GM18505 (cell line): ENCODE measurements around the gene TMEM218.
"Not testable (repeated sequence)": the region's sequence is repeated elsewhere in the genome, so short reads cannot be mapped to it uniquely, and the experiment has no call there.

ENCODE experiments used
- ATAC-seq: cut with Tn5 transposase; IDR thresholded peaks from one replicate; pipeline ENCODE4 v1.9.1; 2021; ENCODE audit not compliant: unreplicated experiment
- POLR2A ChIP-seq: IDR thresholded peaks from 4 replicates; pipeline ENCODE4 v1.6.1; 2011; ENCODE audit warnings: borderline replicate concordance; ENCODE audit not compliant: insufficient read depth, insufficient read length; ENCODE audit errors: extremely low read depth

The TMEM218 gene

DNA sequence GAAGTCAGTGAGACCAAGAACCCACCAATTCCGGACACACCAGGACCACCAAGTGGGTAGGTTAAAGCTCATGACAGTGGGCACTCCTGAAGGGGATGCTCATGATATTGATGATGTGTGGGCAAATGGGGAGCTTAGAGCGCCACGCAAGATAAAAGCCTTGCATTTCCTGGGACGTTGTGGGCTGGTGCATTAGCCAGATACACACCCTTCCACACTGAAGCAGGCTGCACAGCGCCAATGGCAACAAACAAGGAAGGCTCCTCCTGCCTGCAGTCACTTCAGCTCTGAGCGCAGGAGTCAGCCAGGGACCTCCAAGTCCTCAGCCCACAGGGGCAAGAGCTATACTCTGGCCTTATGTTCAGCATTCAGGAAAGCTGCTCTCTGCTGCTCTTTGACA is 20.6 kb downstream of the TMEM218 start:
- TF ChIP-seq POLR2A, result no peak
- no peak for ATAC-seq

DNA sequence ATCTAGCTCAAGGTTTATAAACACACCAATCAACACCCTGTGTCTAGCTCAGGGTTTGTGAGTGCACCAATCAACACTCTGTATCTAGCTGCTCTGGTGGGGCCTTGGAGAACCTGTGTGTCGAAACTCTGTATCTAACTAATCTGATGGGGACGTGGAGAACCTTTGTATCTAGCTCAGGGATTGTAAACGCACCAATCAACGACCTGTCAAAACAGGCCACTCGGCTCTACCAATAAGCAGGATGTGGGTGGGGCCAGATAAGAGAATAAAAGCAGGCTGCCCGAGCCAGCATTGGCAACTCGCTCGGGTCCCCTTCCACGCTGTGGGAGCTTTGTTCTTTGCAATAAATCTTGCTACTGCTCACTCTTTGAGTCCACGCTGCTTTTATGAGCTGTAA is 21.3 kb downstream of the TMEM218 start:
- not testable (repeated sequence) for ATAC-seq

DNA sequence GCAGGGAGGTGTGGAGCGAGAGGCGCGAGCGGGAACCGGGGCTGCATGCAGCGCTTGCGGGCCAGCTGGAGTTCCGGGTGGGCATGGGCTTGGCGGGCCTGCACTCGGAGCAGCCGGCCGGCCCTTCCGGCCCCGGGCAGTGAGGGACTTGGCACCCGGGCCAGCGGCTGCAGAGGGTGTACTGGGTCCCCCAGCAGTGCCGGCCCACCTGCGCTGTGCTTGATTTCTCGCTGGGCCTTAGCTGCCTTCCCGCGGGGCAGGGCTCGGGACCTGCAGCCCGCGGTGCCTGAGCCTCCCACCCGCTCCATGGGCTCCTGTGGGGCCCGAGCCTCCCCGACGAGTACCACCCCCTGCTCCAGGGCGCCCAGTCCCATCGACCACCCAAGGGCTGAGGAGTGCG is 21.9 kb downstream of the TMEM218 start:
- not testable (repeated sequence) for ATAC-seq

DNA sequence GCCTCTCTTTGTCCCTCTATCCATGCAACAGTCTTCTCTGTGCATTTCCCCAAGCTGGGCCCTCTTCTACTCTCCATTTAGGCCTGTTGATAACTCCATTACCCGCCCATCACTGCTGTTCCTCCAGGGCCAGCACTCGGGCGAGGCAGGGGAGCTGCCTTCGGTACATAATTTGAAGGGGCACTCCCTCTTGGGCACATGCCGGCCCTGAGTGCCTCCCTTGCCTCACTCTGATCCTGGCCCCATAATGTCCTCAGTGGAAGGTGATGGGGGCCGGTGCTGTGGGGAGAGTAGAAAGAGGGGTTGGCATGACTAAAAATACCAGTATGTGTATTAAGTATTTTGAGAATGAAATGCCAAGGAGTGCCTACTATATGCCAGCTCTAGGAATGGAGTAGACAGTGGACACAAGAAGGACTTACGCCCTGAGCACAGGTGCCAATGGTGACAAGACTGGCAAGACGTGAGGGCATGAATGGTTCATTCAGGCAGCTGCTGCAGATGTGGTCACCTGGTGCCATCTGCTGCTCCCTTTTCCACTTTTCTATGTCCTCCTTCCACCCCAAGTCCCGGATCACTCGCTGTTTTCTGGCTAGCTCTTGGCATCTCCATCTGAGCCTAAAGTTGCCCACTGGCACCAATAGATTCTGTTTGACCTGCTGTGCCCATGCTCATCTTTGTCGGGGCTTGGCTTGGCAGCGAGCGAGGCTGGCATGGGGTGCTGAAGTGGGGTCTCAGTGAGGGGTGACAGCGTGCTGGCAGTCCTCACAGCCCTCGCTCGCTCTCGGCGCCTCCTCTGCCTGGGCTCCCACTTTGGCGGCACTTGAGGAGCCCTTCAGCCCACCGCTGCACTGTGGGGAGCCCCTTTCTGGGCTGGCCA is 22.6 kb downstream of the TMEM218 start:
- ATAC-seq, result no peak
- no peak for TF ChIP-seq POLR2A

DNA sequence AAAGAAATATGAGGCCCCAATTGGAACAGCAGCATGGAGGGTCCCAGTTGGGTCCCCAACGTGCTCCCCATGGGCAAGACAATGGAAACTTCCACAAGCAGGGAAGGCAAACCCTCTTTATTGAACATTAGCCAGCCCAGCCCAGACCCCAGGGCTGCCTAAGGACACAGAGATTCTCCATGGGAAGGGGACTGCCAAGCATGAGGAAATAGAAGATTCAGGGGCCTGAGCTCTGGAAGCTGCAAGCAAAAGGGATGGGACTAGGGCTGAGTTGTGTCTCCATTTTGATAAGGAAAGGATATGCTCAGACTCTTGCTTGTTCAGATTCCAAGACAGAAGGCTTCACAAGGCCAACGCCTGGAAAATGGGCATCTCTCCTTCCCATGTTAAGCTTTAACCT is 23.3 kb downstream of the TMEM218 start:
- no peak for TF ChIP-seq POLR2A
- no peak for ATAC-seq

DNA sequence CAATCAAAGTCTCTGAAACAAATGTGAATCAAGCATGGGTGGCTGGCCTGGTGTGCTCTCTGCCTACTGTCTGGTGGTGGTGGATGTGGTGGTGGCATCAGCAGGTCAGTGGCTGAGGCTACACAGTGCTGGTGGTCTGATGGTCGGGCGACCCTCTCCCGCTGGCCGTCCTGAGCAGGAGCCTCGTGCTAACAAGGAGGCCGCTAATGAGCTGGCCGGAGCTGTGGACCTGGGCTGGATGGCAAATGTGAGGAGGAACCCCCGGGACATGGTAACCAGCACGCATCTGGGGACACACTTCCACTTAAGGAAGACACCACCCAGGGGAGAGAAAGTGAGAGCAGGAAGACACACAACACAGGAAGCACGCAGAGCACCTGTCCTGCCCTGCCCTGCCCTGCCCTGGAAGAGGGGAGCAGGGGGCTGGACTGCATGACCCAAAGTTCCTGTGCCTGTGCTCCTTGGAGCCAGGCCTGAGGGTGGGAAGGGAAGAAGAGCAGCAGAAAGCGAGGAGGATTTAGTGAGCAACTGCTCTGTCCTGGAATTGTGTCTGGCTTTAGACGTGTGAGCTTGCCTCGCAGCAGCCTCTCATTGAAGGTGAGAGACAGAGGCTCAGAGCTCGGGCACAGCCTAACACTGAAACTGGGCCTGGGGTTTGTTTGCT is 24.7 kb downstream of the TMEM218 start:
- ATAC-seq, result no peak
- no peak for TF ChIP-seq POLR2A

DNA sequence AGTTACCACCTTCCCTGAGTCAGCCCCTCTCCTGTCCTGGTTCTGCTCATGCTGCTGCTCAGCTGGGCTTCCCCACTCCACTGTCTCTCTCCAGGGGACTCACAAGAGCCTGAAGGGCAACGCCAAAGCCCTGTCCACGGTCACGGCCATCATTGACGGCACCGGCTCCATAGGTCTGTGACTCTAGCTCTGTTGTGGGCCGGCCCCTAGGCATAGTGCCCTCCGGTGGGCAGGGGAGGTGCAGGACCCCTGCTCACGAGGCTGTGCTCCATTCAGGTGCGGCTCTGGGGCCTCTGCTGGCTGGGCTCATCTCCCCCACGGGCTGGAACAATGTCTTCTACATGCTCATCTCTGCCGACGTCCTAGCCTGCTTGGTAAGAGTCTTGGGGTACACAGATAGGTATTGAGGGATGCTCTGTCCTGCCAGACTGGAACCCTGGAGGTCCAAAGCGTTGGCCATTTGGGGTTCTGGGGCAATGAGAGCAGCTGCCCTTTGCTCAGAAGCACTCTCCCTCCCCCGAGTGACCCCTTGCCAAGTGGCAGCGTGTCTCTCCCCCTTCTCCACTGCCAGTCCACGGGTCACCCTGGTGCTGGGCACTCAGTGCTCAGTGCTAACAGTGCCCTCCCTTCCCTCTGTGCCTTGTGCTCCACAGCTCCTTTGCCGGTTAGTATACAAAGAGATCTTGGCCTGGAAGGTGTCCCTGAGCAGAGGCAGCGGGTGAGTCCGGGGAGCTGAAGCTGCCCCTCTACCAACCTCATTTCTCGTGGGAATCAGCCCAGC is 25.9 kb downstream of the TMEM218 start:
- no peak for TF ChIP-seq POLR2A
- no peak for ATAC-seq

DNA sequence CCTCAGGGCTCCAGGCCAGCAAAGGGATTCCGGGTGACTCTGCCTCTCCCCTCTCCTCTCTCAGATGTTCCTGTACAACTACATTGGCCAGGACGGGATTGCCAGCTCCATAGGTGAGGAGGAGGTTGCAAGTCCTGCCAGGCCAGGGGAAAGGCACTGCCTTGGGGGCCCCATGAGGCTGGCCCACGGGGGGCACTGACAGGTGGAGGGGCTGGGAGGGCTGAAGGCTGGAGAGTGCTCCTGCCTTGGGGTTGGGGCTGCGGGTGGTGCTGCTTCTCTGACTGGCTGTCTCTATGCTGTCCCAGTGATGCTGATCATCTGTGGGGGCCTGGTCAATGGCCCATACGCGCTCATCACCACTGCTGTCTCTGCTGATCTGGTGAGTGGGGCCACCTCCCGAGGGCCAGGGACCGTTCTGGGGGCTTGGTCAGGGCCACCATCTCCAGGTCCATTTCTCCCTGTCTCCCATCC is 26.6 kb downstream of the TMEM218 start:
- ATAC-seq, result no peak
- TF ChIP-seq POLR2A, result no peak

DNA sequence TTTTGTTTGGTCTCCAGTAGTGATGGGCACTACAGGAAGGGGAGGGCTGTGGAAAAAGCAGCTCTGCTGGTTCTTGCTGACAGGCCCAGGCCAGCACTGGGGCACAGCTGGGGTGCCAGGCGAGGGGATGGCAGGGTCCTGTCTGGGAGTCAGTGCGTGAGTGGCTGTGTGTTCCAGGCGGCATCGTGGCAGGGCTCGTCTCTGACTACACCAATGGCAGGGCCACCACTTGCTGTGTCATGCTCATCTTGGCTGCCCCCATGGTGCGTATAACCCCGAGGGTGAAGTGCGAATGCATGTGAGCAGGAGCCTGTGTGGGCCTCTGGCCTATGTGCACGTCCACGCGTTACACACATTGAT is 27.4 kb downstream of the TMEM218 start:
- TF ChIP-seq POLR2A, result no peak
- no peak for ATAC-seq

DNA sequence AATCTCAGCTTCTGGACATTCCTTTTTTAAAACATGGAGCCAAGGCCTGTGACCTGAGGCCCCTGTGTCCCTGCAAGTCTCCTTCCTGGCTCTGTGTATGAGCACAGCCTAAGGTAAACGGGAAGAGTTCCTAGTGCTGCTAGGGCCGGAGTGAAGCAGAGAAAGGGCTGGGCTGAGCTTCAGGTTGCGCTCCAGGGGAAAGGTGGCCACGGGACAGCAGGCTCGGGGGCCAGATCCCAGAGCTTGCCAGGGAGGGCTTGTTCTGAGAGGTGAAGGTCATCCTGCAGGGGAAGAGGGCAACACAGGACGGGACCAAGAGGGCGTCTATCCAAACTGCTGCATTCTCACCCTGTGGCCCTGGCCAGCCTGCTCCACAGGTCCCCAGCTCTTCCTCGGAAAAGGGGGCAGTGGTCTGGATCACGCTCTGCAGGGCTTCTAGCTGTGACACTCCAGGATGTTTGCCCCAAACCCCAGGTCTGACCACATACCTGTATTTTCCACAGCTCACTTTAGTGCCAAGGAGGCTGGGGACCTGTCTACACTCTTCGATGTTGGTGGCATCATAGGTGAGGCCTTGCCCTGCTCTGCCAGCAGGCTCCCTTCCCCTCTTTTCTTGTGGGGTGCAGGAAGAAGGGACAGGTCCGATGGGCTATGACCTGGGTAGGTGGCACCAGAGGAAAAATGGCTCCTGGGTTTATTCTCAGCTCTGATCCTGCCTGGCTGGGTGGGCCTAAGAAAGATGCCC is 27.9 kb downstream of the TMEM218 start:
- TF ChIP-seq POLR2A, result no peak
- no peak for ATAC-seq

DNA sequence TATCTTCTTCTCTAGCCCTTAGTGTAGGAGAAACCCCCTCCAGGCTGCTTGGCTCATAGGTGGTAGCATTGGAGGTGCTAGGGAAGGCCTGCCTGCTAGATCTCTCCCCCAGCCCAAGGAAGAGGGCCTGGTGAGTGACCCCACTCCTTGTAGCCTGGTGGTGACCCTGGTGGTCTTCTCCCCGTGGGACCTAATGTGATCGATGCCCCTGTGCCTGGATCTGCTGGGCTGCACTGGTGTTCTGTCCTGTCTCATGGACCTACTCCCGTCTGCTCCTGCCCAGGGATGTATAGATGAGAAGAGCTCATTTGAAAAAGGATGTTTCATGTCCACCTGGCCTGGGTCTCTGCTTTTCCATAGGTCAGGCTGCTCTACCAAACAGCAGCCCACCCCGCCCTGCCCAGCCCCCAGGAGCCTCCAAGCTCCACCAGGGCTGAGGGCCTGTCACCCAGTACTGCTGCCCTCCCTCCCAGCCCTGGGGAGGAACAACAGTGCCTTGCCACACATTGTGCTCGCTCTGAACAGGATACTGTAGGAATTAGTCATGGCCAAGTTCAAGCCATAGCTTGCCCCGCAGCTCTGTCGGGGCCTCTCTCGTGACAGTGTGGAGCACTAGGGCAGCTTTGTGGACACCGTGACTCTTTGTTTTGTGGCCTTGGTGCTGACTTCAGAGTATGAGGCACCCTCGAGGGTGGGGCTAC is 28.7 kb downstream of the TMEM218 start:
- TF ChIP-seq POLR2A, result no peak
- ATAC-seq, result no peak

DNA sequence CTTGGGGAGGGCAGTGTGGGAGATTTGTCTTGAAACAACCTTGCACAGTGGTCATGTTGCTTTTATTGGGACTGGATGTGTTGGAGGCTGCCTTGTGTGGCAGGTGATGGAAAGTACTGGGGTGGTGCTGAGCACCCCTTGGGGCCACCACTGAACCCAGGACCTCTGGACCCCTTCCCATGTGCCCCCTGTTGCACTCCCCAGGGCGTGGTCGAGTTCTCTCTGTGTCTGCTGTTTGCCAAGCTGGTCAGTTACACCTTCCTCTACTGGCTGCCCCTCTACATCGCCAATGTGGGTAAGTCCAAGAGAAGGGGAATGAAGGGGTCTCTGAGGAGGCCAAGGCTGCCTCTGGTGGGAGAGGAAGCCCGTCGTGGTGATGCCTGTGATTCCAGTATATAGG is 29.4 kb downstream of the TMEM218 start:
- ATAC-seq, result no peak
- TF ChIP-seq POLR2A, result no peak
